ENCODE measurements around the gene C3orf49.

- TF ChIP-seq CTCF (IDR thresholded peaks at IDR 0.05) (no peak), EP300 (IDR thresholded peaks at IDR 0.05) (no peak), POLR2A (IDR thresholded peaks at IDR 0.05) (no peak), POLR2AphosphoS5 (IDR thresholded peaks at IDR 0.05) (no peak)
Observed at GRCh38 chr3:63845215-63845614, 26.1 kb downstream of the C3orf49 start.

All from stomach (tissue), 4 donors.